NCI-H1105 treated with DMSO at 0.1 percent for 48 hours (cell line): ENCODE data around the gene CLIP1.
A peak's percentile ranks its signal among the peaks of the same experiment; 100 is the strongest.
"Not testable (repeated sequence)": the region's sequence is repeated elsewhere in the genome, so short reads cannot be mapped to it uniquely, and the experiment has no call there.

ENCODE experiments used
- DNase-seq: peaks from one replicate; lab custom pipeline; 2025; lab: John Stamatoyannopoulos, UW

The CLIP1 gene

GRCh38 chr12:122435186-122435585 is 12.7 kb upstream of the CLIP1 start:
- DNase-seq = no peak

GRCh38 chr12:122429043-122429442 is 6.6 kb upstream of the CLIP1 start:
- not testable (repeated sequence) for DNase-seq

GRCh38 chr12:122427403-122427802 is 4.9 kb upstream of the CLIP1 start:
- DNase-seq = no peak

- peak; percentile 62 for DNase-seq
Measured at GRCh38 chr12:122423258-122424165, 1.0 kb upstream of the CLIP1 start.

- DNase-seq = peak; percentile 62
Measured at GRCh38 chr12:122422730-122423257, 325 bp upstream of the CLIP1 start.

GRCh38 chr12:122421187-122421820 is 1.2 kb downstream of the CLIP1 start:
- peak; percentile 38 for DNase-seq

- no peak for DNase-seq
Measured at GRCh38 chr12:122420471-122421162, 1.9 kb downstream of the CLIP1 start.

GRCh38 chr12:122419094-122419493 is 3.4 kb downstream of the CLIP1 start:
- not testable (repeated sequence) for DNase-seq

- DNase-seq = not testable (repeated sequence)
Measured at GRCh38 chr12:122415665-122416064, 6.8 kb downstream of the CLIP1 start.

GRCh38 chr12:122413516-122414404 is 8.7 kb downstream of the CLIP1 start:
- DNase-seq = no peak

GRCh38 chr12:122412851-122413433 is 9.5 kb downstream of the CLIP1 start:
- no peak for DNase-seq

- DNase-seq = no peak
Measured at GRCh38 chr12:122411537-122411936, 10.9 kb downstream of the CLIP1 start.

GRCh38 chr12:122407208-122407607 is 15.3 kb downstream of the CLIP1 start:
- no peak for DNase-seq

- DNase-seq = no peak
Measured at GRCh38 chr12:122406701-122407164, 15.7 kb downstream of the CLIP1 start.

- DNase-seq = no peak
Measured at GRCh38 chr12:122403831-122404230, 18.6 kb downstream of the CLIP1 start.

- DNase-seq = no peak
Measured at GRCh38 chr12:122403115-122403770, 19.2 kb downstream of the CLIP1 start.

GRCh38 chr12:122402264-122402663 is 20.2 kb downstream of the CLIP1 start:
- DNase-seq = no peak

- DNase-seq = peak; percentile 79
Measured at GRCh38 chr12:122399592-122400373, 22.7 kb downstream of the CLIP1 start.

- no peak for DNase-seq
Measured at GRCh38 chr12:122399254-122399591, 23.2 kb downstream of the CLIP1 start.

GRCh38 chr12:122397981-122398380 is 24.5 kb downstream of the CLIP1 start:
- not testable (repeated sequence) for DNase-seq
